HEK293 (cell line): ENCODE measurements around the gene UGT2A1.
"Not testable (repeated sequence)": the region's sequence is repeated elsewhere in the genome, so short reads cannot be mapped to it uniquely, and the experiment has no call there.

Experiments
- OVOL3 ChIP-seq: fragments of 450-650 bp; formaldehyde crosslinking; IDR thresholded peaks from 2 replicates; pipeline ENCODE4 v1.5.1; 2016; ENCODE audit warnings: missing biosample characterization, missing genetic modification characterization
- PATZ1 ChIP-seq: fragments of 450-650 bp; formaldehyde crosslinking; IDR thresholded peaks from 2 replicates; pipeline ENCODE4 v1.5.1; 2016; ENCODE audit warnings: missing biosample characterization, missing genetic modification characterization
- SCRT1 ChIP-seq: fragments of 450-650 bp; formaldehyde crosslinking; IDR thresholded peaks from 2 replicates; pipeline ENCODE4 v1.5.1; 2016; ENCODE audit warnings: missing biosample characterization, missing genetic modification characterization, borderline replicate concordance
- ZBTB6 ChIP-seq: fragments of 450-650 bp; formaldehyde crosslinking; IDR thresholded peaks from 2 replicates; pipeline ENCODE4 v1.5.1; 2017; ENCODE audit warnings: missing biosample characterization, missing genetic modification characterization
- ZNF146 ChIP-seq: fragments of 450-650 bp; formaldehyde crosslinking; IDR thresholded peaks from 2 replicates; pipeline ENCODE4 v1.5.1; 2016; ENCODE audit warnings: missing biosample characterization, missing genetic modification characterization
- ZNF184 ChIP-seq: fragments of 450-650 bp; IDR thresholded peaks from 2 replicates; pipeline ENCODE4 v1.5.1; 2018; ENCODE audit warnings: missing biosample characterization, mild to moderate bottlenecking, missing genetic modification characterization
- ZNF274 ChIP-seq, 2 experiments: fragments of 200-500 bp in 1 of 2; fragments of 450-650 bp in 1 of 2; sonication (Bioruptor generic) in 1 of 2; formaldehyde crosslinking in 1 of 2; IDR thresholded peaks; 2 replicates each; pipeline versions ENCODE4 v1.5.1 to v1.6.1; 2014 to 2016; ENCODE audit warnings: borderline replicate concordance in 1 of 2, inconsistent platforms in 1 of 2, low read length in 1 of 2, missing biosample characterization in 1 of 2, missing genetic modification characterization in 1 of 2
- TF ChIP-seq, protein P1 (sequence below): fragments of 450-650 bp; formaldehyde crosslinking; IDR thresholded peaks from 2 replicates; pipeline ENCODE4 v1.5.1; 2016; ENCODE audit warnings: missing biosample characterization, missing genetic modification characterization

- TF ChIP-seq, protein P1, sequence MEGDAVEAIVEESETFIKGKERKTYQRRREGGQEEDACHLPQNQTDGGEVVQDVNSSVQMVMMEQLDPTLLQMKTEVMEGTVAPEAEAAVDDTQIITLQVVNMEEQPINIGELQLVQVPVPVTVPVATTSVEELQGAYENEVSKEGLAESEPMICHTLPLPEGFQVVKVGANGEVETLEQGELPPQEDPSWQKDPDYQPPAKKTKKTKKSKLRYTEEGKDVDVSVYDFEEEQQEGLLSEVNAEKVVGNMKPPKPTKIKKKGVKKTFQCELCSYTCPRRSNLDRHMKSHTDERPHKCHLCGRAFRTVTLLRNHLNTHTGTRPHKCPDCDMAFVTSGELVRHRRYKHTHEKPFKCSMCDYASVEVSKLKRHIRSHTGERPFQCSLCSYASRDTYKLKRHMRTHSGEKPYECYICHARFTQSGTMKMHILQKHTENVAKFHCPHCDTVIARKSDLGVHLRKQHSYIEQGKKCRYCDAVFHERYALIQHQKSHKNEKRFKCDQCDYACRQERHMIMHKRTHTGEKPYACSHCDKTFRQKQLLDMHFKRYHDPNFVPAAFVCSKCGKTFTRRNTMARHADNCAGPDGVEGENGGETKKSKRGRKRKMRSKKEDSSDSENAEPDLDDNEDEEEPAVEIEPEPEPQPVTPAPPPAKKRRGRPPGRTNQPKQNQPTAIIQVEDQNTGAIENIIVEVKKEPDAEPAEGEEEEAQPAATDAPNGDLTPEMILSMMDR (tag by site-specific recombination), result not testable (repeated sequence)
- not testable (repeated sequence) for TF ChIP-seq ZBTB6 (tag by site-specific recombination); SCRT1 (tag by site-specific recombination); ZNF274 (IDR thresholded peaks at IDR 0.05; ENCODE audit: low read length); ZNF274 (tag by site-specific recombination; IDR thresholded peaks at IDR 0.05; ENCODE audit: borderline replicate concordance); ZNF146 (tag by site-specific recombination); PATZ1 (tag by site-specific recombination); ZNF184 (tag by site-specific recombination); OVOL3 (tag by site-specific recombination)
Observed at GRCh38 chr4:69664009-69664408, 11.0 kb upstream of the UGT2A1 start.
